Body of pancreas (tissue), 4 donors: Measurements from ENCODE around the gene XPR1.

Experiments
- POLR2A ChIP-seq, 3 donors: fragments of 450-650 bp; IDR thresholded peaks; one replicate each; pipeline ENCODE4 v1.6.1; 2016; ENCODE audit warnings: antibody characterized with exemption in 3 of 3, mild to moderate bottlenecking in 2 of 3
- TF ChIP-seq, protein P1 (sequence below), 7 experiments: fragments of 450-650 bp in 4 of 7; fragments of 200-600 bp in 3 of 7; sonication (generic) in 3 of 7; IDR thresholded peaks; one replicate each; pipeline ENCODE4 v1.5.1; 2016 to 2019; ENCODE audit warnings: antibody characterized with exemption in 7 of 7

DNA sequence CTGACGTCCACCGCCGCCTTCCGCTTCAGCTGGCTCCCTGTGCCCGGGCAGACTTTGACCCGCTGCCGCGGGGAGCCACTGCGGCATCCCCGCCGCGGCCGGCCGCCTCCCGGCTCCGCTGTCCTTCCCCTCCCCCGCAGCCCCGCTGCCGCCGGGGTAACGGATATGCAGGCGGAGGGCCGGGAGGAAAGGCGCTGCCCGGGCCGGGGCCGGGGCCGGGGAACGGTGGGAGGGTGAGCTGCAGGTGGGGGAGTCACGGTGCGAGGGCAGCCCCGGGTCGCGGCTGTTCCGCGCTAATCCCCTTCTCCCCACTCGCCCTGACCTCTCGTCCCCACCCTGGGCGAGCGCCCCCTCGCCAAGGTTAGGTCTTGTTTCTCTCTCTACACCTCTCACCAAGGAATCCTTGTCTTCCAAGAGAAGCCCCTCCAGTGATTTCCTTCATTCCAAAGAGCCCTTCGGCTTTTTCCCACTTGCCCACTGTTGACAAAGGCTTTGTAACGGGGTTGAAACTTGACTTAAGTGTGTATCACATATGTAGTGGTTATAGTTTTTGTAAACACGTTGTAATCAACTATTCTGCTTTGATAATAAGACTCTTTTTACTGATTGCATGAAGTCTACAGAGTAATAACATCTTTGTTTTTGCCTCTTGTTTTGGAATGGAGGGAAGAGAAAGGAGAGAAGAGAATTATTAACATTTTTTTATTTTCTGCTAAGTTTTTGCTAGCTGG is 669 bp downstream of the XPR1 start:
- TF ChIP-seq, protein P1, sequence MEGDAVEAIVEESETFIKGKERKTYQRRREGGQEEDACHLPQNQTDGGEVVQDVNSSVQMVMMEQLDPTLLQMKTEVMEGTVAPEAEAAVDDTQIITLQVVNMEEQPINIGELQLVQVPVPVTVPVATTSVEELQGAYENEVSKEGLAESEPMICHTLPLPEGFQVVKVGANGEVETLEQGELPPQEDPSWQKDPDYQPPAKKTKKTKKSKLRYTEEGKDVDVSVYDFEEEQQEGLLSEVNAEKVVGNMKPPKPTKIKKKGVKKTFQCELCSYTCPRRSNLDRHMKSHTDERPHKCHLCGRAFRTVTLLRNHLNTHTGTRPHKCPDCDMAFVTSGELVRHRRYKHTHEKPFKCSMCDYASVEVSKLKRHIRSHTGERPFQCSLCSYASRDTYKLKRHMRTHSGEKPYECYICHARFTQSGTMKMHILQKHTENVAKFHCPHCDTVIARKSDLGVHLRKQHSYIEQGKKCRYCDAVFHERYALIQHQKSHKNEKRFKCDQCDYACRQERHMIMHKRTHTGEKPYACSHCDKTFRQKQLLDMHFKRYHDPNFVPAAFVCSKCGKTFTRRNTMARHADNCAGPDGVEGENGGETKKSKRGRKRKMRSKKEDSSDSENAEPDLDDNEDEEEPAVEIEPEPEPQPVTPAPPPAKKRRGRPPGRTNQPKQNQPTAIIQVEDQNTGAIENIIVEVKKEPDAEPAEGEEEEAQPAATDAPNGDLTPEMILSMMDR (IDR thresholded peaks at IDR 0.05), result no peak
- TF ChIP-seq POLR2A (IDR thresholded peaks at IDR 0.05), result no peak
